ENCODE results near the gene ERICH6B. TPM values are rescaled to one million over a fixed set of nuclear protein-coding genes. Genes with fewer than 3 reads are reported as not detected.

ERICH6B gene
- polyA plus RNA-seq, 1 experiment: not detected

DNA sequence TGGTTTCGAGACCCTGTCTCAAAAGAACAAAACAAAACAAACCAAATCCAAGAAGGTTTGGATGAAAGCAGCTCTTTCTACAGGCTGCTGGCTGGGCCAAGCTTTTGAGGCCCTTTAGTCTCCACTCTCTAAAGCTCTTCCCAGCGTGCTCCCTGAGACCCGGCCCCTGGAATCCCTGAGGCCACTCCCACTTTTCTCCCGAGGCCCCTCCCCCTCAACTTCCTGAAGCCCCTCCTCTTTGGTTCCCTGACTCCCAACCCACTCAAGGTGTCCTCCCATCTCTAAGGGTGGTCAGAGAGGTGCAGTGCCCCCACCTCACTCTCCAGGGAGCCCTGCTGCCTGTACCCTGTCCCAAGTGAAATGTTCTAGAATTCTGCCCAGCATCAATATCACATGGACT, 10.6 kb downstream of the ERICH6B start:
- CTCF ChIA-PET: no interaction called here
- H3K36me3 ChIP-seq (ENCODE audit: control insufficient read depth, insufficient read depth, low read length): no peaks in the 10 kb centered on the region
- no peak overlapping the region for H3K4me3 ChIP-seq (ENCODE audit: low read depth, low read length)
- TF ChIP-seq, protein P1, sequence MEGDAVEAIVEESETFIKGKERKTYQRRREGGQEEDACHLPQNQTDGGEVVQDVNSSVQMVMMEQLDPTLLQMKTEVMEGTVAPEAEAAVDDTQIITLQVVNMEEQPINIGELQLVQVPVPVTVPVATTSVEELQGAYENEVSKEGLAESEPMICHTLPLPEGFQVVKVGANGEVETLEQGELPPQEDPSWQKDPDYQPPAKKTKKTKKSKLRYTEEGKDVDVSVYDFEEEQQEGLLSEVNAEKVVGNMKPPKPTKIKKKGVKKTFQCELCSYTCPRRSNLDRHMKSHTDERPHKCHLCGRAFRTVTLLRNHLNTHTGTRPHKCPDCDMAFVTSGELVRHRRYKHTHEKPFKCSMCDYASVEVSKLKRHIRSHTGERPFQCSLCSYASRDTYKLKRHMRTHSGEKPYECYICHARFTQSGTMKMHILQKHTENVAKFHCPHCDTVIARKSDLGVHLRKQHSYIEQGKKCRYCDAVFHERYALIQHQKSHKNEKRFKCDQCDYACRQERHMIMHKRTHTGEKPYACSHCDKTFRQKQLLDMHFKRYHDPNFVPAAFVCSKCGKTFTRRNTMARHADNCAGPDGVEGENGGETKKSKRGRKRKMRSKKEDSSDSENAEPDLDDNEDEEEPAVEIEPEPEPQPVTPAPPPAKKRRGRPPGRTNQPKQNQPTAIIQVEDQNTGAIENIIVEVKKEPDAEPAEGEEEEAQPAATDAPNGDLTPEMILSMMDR (IDR thresholded peaks at IDR 0.05; ENCODE audit: insufficient read depth, low read depth, low read length): no peak
- DNase-seq (ENCODE audit: low read depth): no peak
- no peaks in the 10 kb centered on the region; the same call in 1 of the 2 replicates for H3K27me3 ChIP-seq (ENCODE audit: control insufficient read depth, insufficient read depth, low read length)
- POLR2A ChIA-PET: no interaction called here

DNA sequence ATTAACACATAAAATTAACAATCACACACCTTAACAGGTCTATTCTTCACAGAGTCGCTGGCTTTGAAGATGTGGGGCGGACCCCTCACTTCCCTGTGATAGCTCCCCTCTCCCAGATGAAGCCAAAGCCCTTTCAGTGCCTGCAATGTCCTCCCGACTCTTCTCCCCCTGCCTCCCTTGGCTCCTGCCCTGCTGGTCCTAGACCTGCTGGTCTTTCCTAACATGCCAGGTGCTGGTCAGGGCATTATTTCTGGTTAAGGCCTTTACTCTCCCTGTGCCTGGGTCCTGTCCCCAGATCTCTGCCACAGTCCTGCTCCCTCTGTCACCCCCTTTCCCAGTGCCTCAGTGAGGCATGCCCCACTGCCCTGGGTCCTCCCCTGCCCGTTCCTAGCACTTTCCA, 12.2 kb downstream of the ERICH6B start:
- CTCF ChIA-PET: no interaction called here

DNA sequence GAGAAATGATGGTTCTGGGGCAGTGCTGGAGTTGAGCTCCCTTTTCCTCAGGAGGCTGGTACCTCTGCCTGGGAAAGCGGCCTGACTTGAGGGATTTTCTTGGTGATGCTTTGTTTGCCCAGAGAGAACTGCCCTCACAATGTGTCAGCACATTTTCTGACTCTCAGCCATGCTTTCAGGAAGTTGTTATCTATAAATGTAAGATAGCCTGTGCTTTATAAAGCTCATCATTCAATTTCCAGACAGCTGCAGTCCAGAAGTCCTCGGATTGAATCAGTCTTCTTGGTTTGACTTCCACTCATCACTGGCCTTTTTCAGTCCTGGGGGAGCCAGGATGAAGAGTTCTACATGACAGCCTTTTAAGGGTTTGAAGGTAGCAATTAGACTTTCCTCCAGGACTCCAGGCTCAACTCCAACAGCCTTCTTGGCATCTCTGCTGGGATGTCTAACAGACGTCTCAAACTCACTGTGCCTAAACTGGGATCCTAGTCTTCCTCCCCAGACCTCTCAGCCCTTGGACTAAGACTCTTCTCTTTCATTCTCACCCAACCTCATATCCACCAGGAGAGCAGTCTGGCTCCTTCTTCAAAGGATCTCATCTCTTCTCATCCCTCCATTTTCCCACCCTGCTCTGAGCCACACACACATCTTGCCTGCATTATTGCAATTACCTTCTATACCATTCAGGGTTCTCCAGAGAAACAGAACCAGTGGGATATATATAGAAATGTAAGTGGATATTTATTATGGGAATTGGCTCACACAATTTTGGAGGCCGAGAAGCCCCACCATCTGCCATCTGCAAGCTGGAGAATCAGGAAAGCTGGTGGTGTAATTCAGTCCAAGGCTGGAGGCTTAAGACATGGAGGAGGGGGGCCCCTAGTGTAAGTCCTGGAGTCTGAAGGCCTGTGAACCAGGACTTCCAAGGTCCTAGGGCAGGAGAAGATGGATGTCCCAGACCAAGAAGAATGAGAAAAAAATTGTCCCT, 13.1 kb downstream of the ERICH6B start:
- H3K36me3 ChIP-seq (ENCODE audit: control insufficient read depth, insufficient read depth, low read length): no peaks in the 10 kb centered on the region
- ChIA-PET CTCF (no interaction called here), POLR2A (no interaction called here)
- no peaks in the 10 kb centered on the region; the same call in 1 of the 2 replicates for H3K27me3 ChIP-seq (ENCODE audit: control insufficient read depth, insufficient read depth, low read length)
- DNase-seq (ENCODE audit: low read depth): no peak
- TF ChIP-seq, protein P1 (IDR thresholded peaks at IDR 0.05; ENCODE audit: insufficient read depth, low read depth, low read length): no peak
- no peak overlapping the region for H3K4me3 ChIP-seq (ENCODE audit: low read depth, low read length)

More for the DNA sequence above, 12.2 kb downstream of the ERICH6B start:
- no peak overlapping the region for H3K4me3 ChIP-seq (ENCODE audit: low read depth, low read length)
- DNase-seq (ENCODE audit: low read depth): no peak
- POLR2A ChIA-PET: no interaction called here
- H3K27me3 ChIP-seq (ENCODE audit: control insufficient read depth, insufficient read depth, low read length): no peaks in the 10 kb centered on the region; the same call in 1 of the 2 replicates
- no peaks in the 10 kb centered on the region for H3K36me3 ChIP-seq (ENCODE audit: control insufficient read depth, insufficient read depth, low read length)
- TF ChIP-seq, protein P1 (IDR thresholded peaks at IDR 0.05; ENCODE audit: insufficient read depth, low read depth, low read length): no peak

DNA sequence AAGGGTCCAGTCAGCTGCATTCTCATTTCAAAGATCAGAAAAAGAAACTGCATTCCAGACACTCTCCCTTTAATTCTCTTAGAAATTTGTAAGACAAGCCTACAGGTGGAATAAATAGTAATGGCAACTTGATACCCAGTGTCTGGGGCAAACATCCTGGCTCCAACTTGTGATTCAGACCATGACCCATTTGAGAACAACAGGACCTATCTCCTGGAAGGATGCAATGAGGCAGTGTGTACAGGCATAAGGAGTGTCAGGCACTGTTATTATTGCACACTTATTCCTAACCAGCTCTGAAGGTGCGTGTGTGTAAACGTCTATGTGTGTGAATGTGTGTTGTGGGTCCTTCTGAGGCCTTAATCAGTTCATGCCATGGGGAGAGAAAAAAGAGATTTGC, 13.9 kb downstream of the ERICH6B start:
- Histone ChIP-seq H3K4me3 (ENCODE audit: low read depth, low read length) (no peak overlapping the region), H3K36me3 (ENCODE audit: control insufficient read depth, insufficient read depth, low read length) (no peaks in the 10 kb centered on the region), H3K27me3 (ENCODE audit: control insufficient read depth, insufficient read depth, low read length) (no peaks in the 10 kb centered on the region; the same call in 1 of the 2 replicates)
- DNase-seq (ENCODE audit: low read depth): no peak
- POLR2A ChIA-PET: no interaction called here
- CTCF ChIA-PET: no interaction called here
- TF ChIP-seq, protein P1 (IDR thresholded peaks at IDR 0.05; ENCODE audit: insufficient read depth, low read depth, low read length): no peak

DNA sequence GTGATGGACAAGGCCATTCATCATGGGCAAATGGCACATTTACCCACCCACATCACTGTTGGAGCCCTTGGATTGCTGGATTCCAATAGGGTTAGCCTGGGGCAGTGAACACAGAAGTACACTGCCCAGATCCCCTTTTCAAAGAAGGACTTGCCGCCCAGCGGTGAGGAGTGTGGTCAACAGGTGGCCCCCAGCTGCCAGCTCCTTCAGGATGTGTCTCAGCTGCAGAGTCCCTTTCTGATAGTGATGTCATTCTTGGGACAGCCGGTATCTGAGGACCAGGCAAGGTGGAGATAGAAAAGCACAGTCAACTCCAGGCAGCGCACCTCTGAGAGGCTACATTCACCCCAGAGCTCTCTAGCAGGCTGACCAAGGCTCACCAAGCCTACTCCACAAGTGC, 16.9 kb downstream of the ERICH6B start:
- H3K27me3 ChIP-seq (ENCODE audit: control insufficient read depth, insufficient read depth, low read length): no peaks in the 10 kb centered on the region
- H3K36me3 ChIP-seq (ENCODE audit: control insufficient read depth, insufficient read depth, low read length): no peaks in the 10 kb centered on the region
- ChIA-PET CTCF (no interaction called here), POLR2A (no interaction called here)
- H3K4me3 ChIP-seq (ENCODE audit: low read depth, low read length): no peak overlapping the region
- TF ChIP-seq, protein P1 (IDR thresholded peaks at IDR 0.05; ENCODE audit: insufficient read depth, low read depth, low read length): no peak
- no peak for DNase-seq (ENCODE audit: low read depth)
